ENCODE measurements around the gene TSPAN32.
"Not testable (repeated sequence)": the region's sequence is repeated elsewhere in the genome, so short reads cannot be mapped to it uniquely, and the experiment has no call there.

Gene TSPAN32

DNA sequence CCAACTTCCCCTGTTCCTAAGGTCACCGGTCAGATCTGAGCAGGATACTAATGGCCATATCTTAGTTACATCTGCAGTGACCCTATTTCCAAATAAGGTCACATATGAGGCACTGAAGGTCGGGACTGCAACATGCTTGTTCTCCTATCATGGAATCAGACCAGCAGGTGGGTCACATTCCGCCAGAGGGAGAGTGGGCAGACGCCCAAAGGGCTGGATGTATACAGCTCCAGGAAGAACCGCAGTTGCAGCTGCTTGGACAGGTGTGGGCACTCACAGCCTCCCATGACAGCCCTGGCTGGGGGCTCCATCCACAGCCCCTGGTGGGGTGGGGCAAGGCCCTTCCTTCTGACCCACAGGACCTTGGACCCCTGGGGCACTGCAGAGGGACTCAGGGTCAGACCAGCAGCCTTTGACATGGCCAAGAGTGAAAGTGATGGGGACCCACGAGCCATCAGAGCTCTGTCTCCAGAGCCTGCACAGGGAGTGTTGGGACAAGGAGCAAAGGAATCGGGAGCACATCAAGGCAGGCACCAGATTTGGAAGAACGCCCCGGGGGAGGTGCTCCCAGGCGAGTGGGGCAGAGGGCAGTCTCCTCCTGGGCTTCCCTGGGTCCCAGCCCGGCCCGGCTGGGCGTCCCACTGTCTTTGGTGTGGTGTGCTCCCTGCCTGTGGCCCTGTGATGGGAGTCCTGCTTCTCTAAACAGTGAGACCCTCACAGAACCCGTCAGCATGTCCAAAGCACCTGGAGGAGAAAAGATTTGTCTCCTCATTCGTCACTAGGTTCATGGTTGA is 62.0 kb downstream of the TSPAN32 start:
- DNase-seq (ENCODE audit: low read depth in 2 of 2): no peak

DNA sequence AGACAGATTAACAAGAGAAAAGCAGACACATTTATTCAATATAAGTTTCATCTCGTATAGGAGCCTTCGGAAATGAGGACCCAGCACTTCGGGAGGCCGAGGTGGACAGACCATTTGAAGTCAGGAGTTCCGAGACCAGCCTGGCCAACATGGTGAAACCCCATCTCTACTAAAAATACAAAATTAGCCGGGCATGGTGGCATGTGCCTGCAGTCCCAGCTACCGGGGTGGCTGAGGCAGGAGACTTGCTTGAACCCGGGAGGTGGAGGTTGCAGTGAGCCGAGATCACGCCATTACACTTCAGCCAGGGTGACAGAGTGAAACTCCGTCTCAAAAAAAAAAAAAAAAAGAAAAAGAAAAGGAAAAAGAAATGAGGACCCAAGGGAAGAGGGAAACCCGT is 62.6 kb downstream of the TSPAN32 start:
- not testable (repeated sequence) for DNase-seq (ENCODE audit: low read depth in 2 of 2)

DNA sequence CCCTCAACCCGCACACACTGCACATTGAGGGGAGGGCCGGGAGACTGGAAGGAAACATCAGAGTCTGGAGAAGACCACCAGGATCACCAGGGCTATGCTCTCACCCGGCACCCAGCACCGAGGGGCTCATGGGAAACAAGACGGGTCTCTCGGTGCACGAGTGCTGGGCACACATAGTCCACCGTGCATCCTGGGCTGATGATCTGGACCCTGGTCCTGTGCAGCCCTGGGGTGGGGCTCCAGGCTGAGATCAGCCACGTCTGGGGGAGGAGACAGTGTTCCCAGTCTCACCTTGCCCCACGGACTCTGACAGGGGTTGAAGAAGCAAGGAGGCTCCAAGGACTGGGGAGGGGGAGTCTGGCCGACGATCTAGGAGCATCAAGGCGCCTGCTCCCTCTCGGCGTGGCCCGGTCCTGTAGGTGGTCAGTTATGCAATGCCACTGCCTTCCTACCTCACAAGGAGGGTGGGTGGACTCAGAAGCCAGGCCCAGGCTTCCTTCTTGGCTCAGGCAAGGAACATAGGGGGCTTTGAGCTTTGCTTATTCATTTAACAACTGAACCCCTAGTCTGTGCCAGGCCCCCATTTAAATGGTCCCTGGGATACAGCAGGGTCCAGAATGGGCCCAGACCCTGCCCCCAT is 63.9 kb downstream of the TSPAN32 start:
- DNase-seq (ENCODE audit: low read depth in 2 of 2): no peak

DNA sequence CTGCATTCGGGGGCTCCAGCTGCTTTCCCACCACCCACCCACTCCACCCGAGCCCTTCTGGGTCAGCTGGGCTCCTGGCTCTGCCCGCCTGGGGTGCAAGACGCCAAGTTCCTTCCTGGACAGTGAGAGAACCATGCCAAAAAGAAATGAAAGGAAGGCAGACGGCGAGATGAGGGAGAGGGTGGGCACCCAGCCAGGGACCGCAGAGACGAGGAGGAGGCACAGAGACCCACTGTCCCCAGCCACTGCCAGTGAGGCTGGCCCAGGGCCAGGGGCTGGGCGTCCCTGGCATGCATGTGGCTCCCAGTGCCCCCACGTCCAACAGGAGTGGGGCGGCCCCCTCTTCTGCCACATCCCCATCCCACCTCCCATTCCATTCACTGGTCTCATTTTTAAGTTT is 64.5 kb downstream of the TSPAN32 start:
- DNase-seq (ENCODE audit: low read depth in 2 of 2): no peak

DNA sequence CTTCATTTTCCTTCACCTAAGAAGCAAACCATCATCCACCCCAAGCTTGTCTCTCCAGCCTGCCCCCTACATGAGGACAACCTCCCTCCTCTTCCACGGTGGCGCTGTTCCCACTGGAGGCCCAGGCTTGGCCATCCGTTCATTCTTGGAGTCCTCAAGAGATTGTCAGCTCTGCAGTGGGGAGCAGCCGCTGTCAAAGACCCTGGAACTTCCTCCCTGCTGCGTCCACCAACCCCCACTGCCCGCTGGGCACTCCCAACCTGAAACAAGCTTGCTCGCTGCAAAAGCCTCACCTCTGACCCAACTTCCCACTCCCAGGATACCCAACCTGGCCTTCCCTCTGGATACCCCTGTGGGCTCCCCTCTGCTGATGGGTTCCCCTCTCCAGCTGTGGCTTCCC is 64.9 kb downstream of the TSPAN32 start:
- DNase-seq (ENCODE audit: low read depth in 2 of 2): no peak

DNA sequence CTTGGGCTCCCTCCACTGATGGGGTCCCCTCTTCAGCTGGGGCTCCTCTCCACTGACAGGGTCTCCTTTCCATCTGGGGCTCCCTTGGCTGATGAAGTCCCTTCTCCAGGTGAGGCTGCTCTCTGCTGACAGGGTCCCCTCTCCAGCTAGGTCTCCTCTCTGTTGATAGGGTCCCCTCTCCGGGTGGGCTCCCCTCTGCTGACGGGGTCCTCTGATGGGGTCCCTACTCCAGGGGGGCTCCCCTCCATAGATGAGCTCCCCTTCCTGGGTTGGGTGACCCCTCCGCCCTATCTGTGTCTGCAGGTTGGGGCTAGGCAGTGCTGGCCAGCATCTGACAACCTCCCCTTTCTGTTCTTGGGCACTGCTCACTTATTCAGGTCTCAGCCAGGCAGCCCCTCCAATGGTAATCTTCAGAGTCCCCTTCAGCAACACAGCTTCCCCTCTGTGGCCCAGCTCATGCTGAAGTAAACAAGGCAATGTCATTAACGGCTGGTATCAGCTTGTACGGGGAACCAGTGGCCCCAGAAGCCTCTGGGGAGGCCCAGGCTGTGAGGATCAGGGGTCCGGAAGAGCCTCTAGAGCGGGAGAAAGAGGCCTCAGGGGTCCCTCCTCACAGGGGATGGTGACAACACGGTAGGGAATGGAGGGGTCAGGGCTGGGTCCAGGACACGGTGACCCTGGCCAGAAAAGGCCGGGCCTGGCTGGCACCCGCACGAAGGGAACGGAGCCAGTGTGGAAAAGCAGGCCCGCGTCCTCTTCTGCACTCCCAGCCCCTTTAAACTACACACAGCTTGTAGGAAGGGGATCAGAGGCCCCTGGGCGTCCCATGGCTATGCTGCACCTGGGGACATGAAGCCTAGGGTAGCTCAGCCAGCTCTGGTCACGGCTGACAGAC is 65.7 kb downstream of the TSPAN32 start:
- DNase-seq (ENCODE audit: low read depth in 2 of 2): no peak
